ENCODE results near the gene NRSN2. TPM values are rescaled to one million over a fixed set of nuclear protein-coding genes. Genes with fewer than 3 reads are reported as not detected.

NRSN2 gene
- total RNA-seq, 1 experiment from 2014 or later, result 22.7 TPM

DNA sequence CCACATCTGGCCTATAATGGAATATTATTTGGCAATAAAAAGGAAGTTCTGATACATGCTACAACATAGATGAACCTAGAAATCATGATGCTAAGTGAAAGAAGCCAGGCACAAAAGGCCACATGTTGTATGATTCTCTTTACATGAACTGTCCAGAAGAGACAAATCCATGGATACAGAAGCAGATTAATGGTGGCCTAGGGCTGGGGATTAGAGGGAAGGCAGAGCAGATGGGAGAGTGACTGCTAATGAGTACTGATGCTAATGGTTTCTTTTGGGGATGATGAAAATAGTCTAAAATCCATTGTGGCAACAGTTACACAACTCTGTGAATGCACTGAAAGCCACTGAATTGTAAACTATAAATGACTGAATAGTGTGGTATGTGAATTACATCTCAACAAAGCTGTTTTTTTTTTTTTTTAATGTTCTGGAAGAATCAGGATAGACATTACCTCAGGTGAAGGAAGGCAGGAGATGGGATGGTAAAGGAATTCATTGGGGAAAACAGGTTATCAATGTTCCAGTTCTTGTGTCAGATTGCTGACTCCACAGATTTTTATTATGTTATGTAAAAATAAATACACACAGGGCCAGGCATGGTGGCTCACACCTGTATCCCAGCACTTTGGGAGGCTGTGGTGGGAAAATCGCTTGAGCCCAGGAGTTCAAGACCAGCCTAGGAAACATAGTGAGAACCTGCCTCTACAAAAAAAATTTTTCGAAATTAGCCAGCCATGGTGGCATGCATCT is 30.4 kb upstream of the NRSN2 start:
- no peak overlapping the region; a peak in 1 of 7 replicates for H3K27ac Mint-ChIP-seq
- Histone ChIP-seq H3K23ac (ENCODE audit: insufficient read length, low read depth, low read length) (no peak overlapping the region), H3K14ac (ENCODE audit: insufficient read depth, low read length) (no peak overlapping the region), H3K18ac (ENCODE audit: insufficient read length, low read depth, low read length) (no peak overlapping the region), H3K4ac (ENCODE audit: low read depth, low read length) (no peak overlapping the region), H3K4me2 (ENCODE audit: insufficient read depth, insufficient read length, low read length) (no peak overlapping the region), H3K79me2 (ENCODE audit: insufficient read depth, low read length) (no peaks in the 10 kb centered on the region), H3K27ac (ENCODE audit: insufficient read length, low read depth, low read length) (no peak overlapping the region), H4K8ac (replicated peaks; ENCODE audit: insufficient read length, low read depth, low read length) (no peak overlapping the region), H2BK15ac (ENCODE audit: low read depth, low read length) (no peak overlapping the region), H3K9ac (ENCODE audit: extremely low read depth, insufficient read length, low read length) (no peak overlapping the region), H2AK5ac (ENCODE audit: insufficient read length, low read length) (no peak overlapping the region), H2BK20ac (ENCODE audit: low read depth, low read length, poor library complexity, severe bottlenecking) (no peak overlapping the region), H3K79me1 (ENCODE audit: insufficient read depth, low read depth, low read length, poor library complexity, severe bottlenecking) (no peaks in the 10 kb centered on the region), H3K9me3 (ENCODE audit: control insufficient read depth, low read depth, low read length) (no peaks in the 10 kb centered on the region), H2AFZ (ENCODE audit: low read length) (no peak overlapping the region), H2BK120ac (ENCODE audit: low read depth, low read length, poor library complexity, severe bottlenecking) (no peak overlapping the region), H3K27me3 (ENCODE audit: insufficient read depth, low read length) (no peaks in the 10 kb centered on the region), H4K5ac (ENCODE audit: insufficient read length, low read depth, low read length) (no peak overlapping the region), H4K20me1 (ENCODE audit: control insufficient read depth, insufficient read depth, insufficient read length) (no peaks in the 10 kb centered on the region), H3K56ac (ENCODE audit: insufficient read length, low read depth, low read length) (no peak overlapping the region), H4K91ac (ENCODE audit: insufficient read length, low read depth, low read length) (no peak overlapping the region), H2BK12ac (ENCODE audit: insufficient read length, low read depth, low read length) (no peak overlapping the region), H2BK5ac (ENCODE audit: insufficient read length, low read length) (no peak overlapping the region), H3K4me1 (ENCODE audit: insufficient read depth, low read length) (no peaks in the 10 kb centered on the region), H3T11ph (ENCODE audit: low read length) (no peak overlapping the region), H3K23me2 (ENCODE audit: insufficient read length, low read depth, low read length, poor library complexity, severe bottlenecking) (no peaks in the 10 kb centered on the region)
- peaks cover 12 to 32% (median 16%) of the 10 kb centered on the region in 3 experiments for H3K36me3 Mint-ChIP-seq (ENCODE audit: insufficient read depth in 1 of 3, low read depth in 3 of 3)
- H3K9me3 Mint-ChIP-seq, result peaks cover 0 to 3% of the 10 kb centered on the region in 2 experiments; a peak in 3 of 5 replicates
- no peak for DNase-seq
- peaks cover 2% of the 10 kb centered on the region; the same call in 1 of the 2 replicates for H3K27me3 Mint-ChIP-seq (ENCODE audit: low read depth)
- TF ChIP-seq, protein P1, sequence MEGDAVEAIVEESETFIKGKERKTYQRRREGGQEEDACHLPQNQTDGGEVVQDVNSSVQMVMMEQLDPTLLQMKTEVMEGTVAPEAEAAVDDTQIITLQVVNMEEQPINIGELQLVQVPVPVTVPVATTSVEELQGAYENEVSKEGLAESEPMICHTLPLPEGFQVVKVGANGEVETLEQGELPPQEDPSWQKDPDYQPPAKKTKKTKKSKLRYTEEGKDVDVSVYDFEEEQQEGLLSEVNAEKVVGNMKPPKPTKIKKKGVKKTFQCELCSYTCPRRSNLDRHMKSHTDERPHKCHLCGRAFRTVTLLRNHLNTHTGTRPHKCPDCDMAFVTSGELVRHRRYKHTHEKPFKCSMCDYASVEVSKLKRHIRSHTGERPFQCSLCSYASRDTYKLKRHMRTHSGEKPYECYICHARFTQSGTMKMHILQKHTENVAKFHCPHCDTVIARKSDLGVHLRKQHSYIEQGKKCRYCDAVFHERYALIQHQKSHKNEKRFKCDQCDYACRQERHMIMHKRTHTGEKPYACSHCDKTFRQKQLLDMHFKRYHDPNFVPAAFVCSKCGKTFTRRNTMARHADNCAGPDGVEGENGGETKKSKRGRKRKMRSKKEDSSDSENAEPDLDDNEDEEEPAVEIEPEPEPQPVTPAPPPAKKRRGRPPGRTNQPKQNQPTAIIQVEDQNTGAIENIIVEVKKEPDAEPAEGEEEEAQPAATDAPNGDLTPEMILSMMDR (conservative IDR thresholded peaks at IDR 0.05), result no peak
- WGBS (ENCODE audit: extremely low coverage, insufficient read length, low lambda C conversion rate), result no CpG with 5 or more reads among the region's 2 CpGs
- peaks cover 6% of the 10 kb centered on the region in 2 experiments for H3K4me1 Mint-ChIP-seq
- no peak overlapping the region for H3K4me3 Mint-ChIP-seq
